IPS-11a (cell line): Measurements from ENCODE around the gene SERTAD3.
"Not testable (repeated sequence)": the region's sequence is repeated elsewhere in the genome, so short reads cannot be mapped to it uniquely, and the experiment has no call there.

ENCODE experiments used
- H3K4me3 ChIP-seq: one replicate; pipeline ENCODE4 v1.5.1; 2013; ENCODE audit warnings: low read depth, low read length, control low read depth

Gene SERTAD3

DNA sequence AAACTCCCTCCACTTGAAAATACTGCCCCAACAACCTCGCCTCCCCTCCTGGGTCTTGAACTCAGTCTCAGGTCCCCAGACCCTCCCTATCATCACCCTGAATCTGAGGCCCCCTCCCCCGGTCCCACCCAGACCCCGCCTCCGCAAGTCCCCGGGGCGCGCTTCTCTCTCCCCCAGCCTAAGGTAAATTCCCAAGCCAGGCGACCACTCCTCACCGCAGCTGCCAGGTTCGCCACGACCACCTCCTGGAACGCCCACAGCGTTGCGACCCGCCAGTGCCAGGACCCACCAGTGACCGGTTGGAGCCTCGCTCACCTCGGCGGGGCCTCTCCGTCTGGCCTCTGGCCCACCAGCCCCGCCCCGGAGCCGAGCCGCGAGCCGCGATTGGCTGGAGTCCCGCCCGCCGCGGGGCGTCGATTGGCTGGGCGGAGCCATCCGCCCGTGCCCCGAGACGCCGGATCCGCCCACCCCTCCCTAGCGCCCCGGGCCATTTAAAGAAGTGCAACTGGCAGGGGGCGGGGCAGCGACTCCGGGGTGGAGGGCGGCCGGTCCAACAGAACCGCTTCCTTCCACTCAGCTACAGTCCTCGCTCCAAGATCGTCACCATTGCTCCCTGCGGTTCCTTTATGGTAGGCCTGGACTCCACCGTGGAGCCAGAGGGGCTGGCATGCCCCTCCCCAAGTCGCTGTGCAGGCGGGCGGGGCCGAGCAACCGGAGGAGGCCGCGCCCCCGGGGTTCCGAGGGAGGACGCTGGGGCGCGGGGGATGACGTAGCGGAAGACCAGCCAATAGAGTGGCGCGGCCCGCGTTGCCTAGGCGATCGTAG, at the start of gene SERTAD3:
Gene SERTAD3 (minus strand): TSS at position 336 of the 825 bp plus-strand sequence. CDS start 2,255 bp downstream, outside the sequence.
- peak within 1 kb of the TSS; percentile 94 for H3K4me3 ChIP-seq

DNA sequence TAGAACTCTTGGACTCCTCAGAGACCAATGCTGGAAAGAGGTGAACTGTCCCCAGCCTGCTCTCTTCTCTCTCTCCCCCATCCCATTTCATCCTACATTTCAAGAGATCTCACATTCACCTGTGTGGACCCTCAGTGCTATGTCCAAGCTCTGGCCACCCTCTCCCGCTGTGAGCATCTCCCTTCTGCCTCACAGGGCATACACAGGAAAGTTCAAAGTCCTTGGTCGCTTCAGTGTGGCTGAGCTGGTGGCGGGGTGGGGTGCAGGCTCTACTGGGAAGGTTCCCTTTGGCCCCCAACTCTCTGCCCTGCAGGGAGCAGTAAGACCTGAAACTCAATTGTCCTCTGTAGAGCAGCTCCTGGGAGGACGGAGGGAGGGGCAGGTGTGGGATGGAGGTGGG, 49.6 kb upstream of the SERTAD3 start:
- no peak overlapping the region for H3K4me3 ChIP-seq

GRCh38 chr19:40492274-40492673, 48.1 kb upstream of the SERTAD3 start:
- H3K4me3 ChIP-seq: no peak overlapping the region

- H3K4me3 ChIP-seq: no peak overlapping the region
Measured at GRCh38 chr19:40489882-40490230, 45.7 kb upstream of the SERTAD3 start.

DNA sequence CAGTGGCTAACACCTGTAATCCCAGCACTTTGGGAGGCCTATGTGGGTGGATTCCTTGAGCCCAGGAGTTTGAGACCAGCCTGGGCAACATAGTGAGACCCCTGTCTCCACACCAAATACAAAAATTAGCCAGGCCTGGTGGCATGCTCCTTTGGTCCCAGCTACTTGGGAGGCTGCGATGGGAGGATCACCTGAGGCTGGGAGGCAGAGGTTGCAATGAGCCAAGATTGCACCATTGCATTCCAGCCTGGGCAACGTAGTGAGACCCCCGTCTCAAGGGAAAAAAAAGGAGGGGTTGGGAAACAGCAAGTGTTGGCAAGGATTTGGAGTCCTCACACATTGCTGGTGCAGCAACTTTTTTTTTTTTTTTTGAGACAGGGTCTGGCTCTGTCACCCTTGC, 41.9 kb upstream of the SERTAD3 start:
- H3K4me3 ChIP-seq: no peak overlapping the region

DNA sequence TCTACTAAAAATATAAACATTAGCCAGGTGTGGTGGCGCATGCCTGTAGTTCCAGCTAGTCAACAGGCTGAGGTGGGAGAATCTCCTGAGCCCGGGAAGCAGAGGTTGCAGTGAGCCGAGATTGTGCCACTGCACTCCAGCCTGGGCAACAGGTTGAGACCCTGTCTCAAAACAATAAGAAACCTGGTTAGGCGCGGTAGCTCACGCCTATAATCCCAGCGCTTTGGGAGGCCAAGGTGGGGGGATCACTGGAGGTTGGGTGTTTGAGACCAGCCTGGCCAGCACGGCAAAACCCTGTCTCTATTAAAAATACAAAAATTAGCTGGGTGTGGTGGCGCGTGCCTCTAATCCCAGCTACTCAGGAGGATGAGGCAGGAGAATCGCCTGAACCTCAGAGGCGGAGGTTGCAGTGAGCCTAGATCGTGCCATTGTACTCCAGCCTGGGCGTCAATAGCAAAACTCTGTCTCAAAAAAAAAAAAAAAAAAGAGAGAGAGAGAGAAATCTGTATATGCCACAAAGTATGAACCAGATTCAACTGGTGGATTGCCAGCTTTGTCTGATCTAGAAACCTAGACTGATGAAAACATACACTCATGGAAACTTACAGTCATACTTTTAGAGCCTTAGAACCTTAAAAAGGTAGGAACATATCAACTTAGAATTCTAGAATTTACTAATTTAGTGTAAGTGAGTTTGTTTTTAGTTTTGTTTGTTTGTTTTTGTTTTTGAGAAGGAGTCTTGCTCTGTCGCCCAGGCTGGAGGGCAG, 31.9 kb upstream of the SERTAD3 start:
- H3K4me3 ChIP-seq: not testable (repeated sequence)

DNA sequence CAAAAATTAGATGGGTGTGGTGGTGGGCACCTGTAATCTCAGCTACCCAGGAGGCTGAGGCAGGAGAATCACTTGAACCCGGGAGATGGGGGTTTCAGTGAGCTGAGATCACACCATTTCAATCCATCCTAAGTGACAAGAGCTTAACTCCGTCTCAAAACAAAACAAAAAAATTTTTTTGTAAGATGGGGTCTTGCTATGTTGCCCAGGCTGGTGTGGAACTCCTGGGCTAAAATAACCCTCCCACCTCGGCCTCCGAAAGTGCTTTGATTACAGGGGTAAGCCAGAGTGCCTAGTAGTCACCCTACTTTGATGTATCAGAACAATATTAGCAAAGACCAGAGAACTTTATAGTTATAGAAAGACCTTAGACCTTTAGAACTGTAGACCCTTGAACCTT, 30.6 kb upstream of the SERTAD3 start:
- H3K4me3 ChIP-seq: no peak overlapping the region

DNA sequence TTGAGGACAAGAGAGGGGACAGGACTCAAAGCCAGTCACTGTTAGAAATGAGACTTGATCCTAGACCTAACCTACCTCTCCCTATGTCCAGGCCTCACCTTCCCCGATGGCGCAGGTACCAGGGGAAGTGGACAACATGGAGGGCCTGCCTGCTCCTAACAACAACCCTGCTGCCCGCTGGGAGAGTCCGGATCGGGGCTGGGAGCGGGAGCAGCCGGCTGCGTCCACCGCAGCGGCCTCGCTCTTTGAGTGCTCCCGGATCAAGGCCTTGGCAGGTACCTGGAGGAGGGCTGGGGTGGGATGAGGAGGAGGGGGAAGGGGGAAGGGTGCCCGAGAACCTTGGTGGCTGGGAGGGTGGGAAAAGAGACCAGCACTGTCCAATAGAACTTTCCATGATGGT, 28.4 kb upstream of the SERTAD3 start:
- no peak overlapping the region for H3K4me3 ChIP-seq

DNA sequence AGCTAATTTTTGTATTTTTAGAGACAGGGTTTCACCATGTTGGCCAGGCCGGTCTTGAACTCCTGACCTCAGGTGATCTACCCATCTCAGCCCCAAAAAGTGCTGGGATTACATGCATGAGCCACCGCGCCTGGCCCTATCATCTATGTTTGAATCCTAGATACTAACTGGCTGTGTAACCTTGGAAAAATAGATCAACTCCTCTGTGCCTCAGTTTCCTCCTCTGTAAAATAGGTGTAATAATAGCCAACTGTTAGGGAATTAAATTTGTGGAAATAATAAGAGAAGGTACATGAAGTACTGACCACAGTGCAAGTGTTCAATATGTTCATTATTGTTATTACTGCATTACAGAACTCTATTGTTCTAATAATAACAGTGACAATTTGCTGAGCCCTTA, 27.0 kb upstream of the SERTAD3 start:
- no peak overlapping the region for H3K4me3 ChIP-seq

- H3K4me3 ChIP-seq: no peak overlapping the region
Measured at GRCh38 chr19:40469011-40469410, 24.9 kb upstream of the SERTAD3 start.

DNA sequence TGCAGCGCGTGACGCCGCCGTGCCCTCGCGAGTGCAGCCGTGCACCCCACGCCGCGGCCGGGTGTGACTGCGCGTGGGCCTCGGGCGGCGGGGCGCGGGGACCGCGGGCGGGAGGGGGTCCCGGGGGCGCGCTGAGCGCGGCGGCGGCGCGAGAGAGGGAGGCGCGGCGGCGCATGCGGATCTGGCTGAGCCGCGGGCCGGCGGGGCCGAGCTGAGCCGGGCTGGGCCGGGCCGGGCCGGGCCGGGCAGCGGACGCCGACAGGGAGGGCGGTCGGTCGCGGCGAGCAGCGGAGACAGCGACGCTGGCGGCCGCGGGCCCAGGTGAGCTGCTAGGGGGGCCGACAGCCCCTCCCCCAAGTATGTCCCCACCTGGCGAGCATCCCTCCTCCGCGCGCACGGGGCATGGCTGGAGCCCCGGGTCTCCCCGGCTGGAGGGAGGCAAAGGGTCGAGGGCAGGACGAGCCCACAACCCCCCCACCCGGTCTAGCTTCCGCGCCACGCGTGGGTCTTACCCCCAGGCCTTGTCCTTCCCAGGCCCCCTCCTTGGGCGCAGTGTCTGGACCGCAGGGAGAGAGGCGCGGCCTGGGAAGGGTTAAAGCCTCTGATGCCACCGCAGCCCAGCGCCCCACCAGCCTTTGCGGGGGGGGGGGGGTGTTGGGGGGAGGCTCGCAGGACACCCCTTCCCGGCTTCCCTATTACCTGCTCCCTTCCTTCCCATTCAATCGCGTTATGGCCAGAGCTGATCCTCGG, 23.0 kb upstream of the SERTAD3 start, which contains the start of gene SPTBN4:
Gene SPTBN4 (plus strand): TSS at position 17 of the 750 bp plus-strand sequence. CDS start 5,621 bp downstream, outside the sequence.
- peak within 1 kb of the TSS; percentile 31 for H3K4me3 ChIP-seq

DNA sequence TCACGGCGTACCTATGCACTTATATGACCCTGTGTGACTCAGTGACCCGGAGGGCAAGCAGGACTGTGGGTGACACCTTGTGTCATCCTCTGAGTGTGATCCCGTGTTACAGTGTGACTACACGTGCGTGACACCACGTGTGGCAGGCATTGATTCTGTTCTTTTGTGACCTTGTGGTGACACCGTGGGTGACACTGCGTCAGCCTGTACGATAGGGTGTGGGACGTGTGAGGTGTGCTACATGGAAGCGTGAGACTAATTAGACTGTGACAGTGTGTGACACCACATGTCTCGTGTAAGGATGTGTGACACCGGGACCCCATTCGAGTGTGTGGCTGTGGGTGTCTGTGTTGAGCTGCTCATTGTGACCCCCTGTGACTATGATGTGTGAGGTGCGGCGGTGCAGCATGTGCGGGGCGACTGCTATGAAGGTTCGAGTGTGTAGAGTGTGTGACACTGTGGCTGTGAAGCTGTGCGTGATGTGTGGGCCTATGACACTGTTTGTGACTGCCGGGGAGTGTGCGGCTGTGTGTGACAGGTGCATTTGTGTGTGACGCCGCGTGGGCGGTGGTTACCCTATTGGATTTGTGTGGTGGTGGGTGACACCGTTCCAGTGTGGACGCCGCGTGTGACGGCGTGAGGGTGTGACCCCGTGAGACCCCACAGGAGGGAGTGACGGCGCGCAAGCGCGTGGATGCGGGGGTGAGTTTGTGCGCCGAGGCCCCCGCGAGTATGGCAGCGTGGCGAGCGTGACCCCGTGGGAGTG, 22.3 kb upstream of the SERTAD3 start:
- H3K4me3 ChIP-seq: peak overlapping the region; percentile 31

- H3K4me3 ChIP-seq: peak within 1 kb of the TSS; percentile 73
Measured at GRCh38 chr19:40465557-40466218, 21.6 kb upstream of the SERTAD3 start, which contains the start of gene BLVRB. BLVRB (minus strand) TSS chr19:40465745; CDS start chr19:40465688, 57 bp downstream.

- peak overlapping the region; percentile 73 for H3K4me3 ChIP-seq
Measured at GRCh38 chr19:40465025-40465556, 21.0 kb upstream of the SERTAD3 start.

- no peak overlapping the region for H3K4me3 ChIP-seq
Measured at GRCh38 chr19:40464059-40465024, 20.2 kb upstream of the SERTAD3 start.

GRCh38 chr19:40463587-40464037, 19.5 kb upstream of the SERTAD3 start:
- not testable (repeated sequence) for H3K4me3 ChIP-seq

- H3K4me3 ChIP-seq: no peak overlapping the region
Measured at GRCh38 chr19:40461669-40462221, 17.6 kb upstream of the SERTAD3 start.

DNA sequence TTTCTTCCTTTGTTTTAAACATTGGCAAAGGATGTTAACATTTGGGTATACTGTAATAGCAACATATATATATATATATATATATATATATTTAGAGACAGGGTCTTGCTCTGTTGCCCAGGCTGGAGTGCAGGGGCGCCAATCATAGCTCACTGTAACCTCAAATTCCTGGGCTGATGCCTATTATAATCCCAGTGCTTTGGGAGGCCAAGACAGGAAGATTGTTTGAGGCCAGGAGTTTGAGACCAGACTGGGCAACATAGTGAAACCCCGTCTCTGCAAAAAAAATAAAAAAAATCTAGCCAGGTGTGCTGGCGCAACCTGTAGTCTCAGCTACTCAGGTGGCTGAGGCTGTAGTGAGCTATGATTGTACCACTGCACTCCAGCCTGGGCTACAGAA, 16.1 kb upstream of the SERTAD3 start:
- no peak overlapping the region for H3K4me3 ChIP-seq
